OCI-LY7 (cell line): ENCODE data around the gene ADAMTS9.

Experiments
- EZH2phosphoT487 ChIP-seq: fragments of 200-600 bp; sonication (generic); IDR thresholded peaks from 2 replicates; pipeline ENCODE4 v1.6.1; 2018; ENCODE audit warnings: low read depth, borderline replicate concordance, mild to moderate bottlenecking, mixed run types, antibody characterized with exemption, low read length, moderate library complexity, mixed read lengths
- TF ChIP-seq, protein P1 (sequence below): fragments of 200-600 bp; sonication (generic); conservative IDR thresholded peaks from 2 replicates; pipeline ENCODE4 v1.5.1; 2014; ENCODE audit warnings: mild to moderate bottlenecking, antibody characterized with exemption, low read length, moderate library complexity, mixed read lengths

DNA sequence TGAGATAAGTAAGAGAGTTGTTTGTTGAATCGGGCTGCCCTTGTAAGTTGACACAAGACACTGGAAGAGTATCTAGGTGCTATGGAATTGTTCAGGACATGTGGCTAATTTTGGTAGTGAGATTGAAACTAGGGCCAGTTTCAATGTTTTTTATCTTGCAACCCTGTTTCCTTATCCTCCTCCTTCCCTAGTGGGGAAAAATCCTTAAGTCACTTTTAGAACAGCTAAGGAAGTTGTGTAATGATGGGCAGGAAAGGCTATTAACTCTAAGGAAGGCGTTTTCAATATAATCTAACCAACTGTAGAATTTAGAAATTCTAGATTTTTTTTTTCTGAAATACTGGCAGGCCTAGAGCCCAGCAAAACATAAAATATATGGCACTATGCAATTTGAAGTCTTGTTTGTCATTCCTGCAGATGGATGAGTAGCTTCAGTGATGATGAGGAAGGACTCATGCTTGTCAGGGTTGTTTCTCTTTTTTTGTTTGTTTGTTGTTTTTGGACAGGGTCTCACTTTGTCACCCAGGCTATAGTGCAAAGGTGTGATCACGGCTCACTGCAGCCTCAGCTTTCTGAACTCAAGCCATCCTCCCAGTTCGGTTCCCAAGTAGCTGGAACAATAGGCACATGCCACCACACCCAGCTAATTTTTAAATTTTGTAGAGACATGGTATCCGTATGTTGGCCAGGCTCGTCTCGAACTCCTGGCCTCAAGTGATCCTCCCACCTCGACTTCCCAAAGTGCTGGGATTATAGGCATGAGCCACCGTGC lies 27.6 kb upstream of the ADAMTS9 start:
- TF ChIP-seq EZH2phosphoT487, result no peak
- TF ChIP-seq, protein P1, sequence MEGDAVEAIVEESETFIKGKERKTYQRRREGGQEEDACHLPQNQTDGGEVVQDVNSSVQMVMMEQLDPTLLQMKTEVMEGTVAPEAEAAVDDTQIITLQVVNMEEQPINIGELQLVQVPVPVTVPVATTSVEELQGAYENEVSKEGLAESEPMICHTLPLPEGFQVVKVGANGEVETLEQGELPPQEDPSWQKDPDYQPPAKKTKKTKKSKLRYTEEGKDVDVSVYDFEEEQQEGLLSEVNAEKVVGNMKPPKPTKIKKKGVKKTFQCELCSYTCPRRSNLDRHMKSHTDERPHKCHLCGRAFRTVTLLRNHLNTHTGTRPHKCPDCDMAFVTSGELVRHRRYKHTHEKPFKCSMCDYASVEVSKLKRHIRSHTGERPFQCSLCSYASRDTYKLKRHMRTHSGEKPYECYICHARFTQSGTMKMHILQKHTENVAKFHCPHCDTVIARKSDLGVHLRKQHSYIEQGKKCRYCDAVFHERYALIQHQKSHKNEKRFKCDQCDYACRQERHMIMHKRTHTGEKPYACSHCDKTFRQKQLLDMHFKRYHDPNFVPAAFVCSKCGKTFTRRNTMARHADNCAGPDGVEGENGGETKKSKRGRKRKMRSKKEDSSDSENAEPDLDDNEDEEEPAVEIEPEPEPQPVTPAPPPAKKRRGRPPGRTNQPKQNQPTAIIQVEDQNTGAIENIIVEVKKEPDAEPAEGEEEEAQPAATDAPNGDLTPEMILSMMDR, result no peak
